Peyer's patch (tissue), 4 donors: ENCODE measurements around the gene C1QC. TPM values are rescaled to one million over a fixed set of nuclear protein-coding genes. Genes with fewer than 3 reads are reported as not detected.

ENCODE experiments used
- DNase-seq, 3 donors: peaks; one replicate each; pipeline ENCODE4 v3.0.0-alpha.2; 2017 to 2019
- H3K27ac ChIP-seq, 4 donors: fragments of 200-600 bp; sonication (generic); one replicate each; pipeline ENCODE4 v1.5.1; 2016 to 2019
- H3K27me3 ChIP-seq, 2 donors: fragments of 200-600 bp; sonication (generic); one replicate each; pipeline ENCODE4 v1.5.1; 2019
- H3K36me3 ChIP-seq, 3 donors: fragments of 200-600 bp; sonication (generic); one replicate each; pipeline ENCODE4 v1.5.1; 2016 to 2019
- H3K4me1 ChIP-seq, 4 donors: fragments of 200-600 bp; sonication (generic); one replicate each; pipeline ENCODE4 v1.5.1; 2016 to 2019
- H3K4me3 ChIP-seq, 4 donors: fragments of 200-600 bp; sonication (generic); 1 replicate in 3 of 4; 2 replicates in 1 of 4; pipeline ENCODE4 v1.5.1; 2016 to 2019; ENCODE audit warnings: mild to moderate bottlenecking in 1 of 4
- H3K9me3 ChIP-seq, 4 donors: fragments of 200-600 bp; sonication (generic); one replicate each; pipeline ENCODE4 v1.5.1; 2016 to 2019; ENCODE audit warnings: mild to moderate bottlenecking in 1 of 4
- CTCF ChIP-seq, 6 experiments: fragments of 450-650 bp in 4 of 6; fragments of 200-600 bp in 2 of 6; sonication (generic) in 1 of 6; IDR thresholded peaks; one replicate each; pipeline ENCODE4 v1.5.1; 2017 to 2019; ENCODE audit warnings: antibody characterized with exemption in 6 of 6, mild to moderate bottlenecking in 3 of 6, moderate library complexity in 1 of 6
- POLR2A ChIP-seq, 2 donors: fragments of 450-650 bp; IDR thresholded peaks; one replicate each; pipeline ENCODE4 v1.5.1; 2017; ENCODE audit warnings: antibody characterized with exemption in 2 of 2, mild to moderate bottlenecking in 2 of 2, moderate library complexity in 2 of 2
- total RNA-seq, 4 donors: library from RNA; depleted of rRNA; stranded (reverse); fragments of >200 nt; gene quantifications; one replicate each; pipeline ENCODE4 v1.1.0, GENCODE V29; 2016

Gene C1QC
- total RNA-seq, 4 donors from 2014 or later, result 30.1 to 85.0 (median 50.0) TPM

GRCh38 chr1:22658385-22659163 lies 15.1 kb downstream of the C1QC start:
- Histone ChIP-seq H3K9me3 (no peaks in the 10 kb centered on the region), H3K4me1 (no peaks in the 10 kb centered on the region), H3K36me3 (no peaks in the 10 kb centered on the region), H3K4me3 (no peak overlapping the region), H3K27me3 (no peaks in the 10 kb centered on the region), H3K27ac (no peak overlapping the region)
- no peak for DNase-seq
- TF ChIP-seq POLR2A (IDR thresholded peaks at IDR 0.05), result no peak
- TF ChIP-seq CTCF (IDR thresholded peaks at IDR 0.05), result no peak

GRCh38 chr1:22660716-22661241 lies 17.3 kb downstream of the C1QC start:
- no peaks in the 10 kb centered on the region for H3K36me3 ChIP-seq
- no peak for TF ChIP-seq CTCF (IDR thresholded peaks at IDR 0.05)
- no peak for TF ChIP-seq POLR2A (IDR thresholded peaks at IDR 0.05)
- no peak for DNase-seq
- no peaks in the 10 kb centered on the region for H3K9me3 ChIP-seq
- H3K4me3 ChIP-seq, result no peak overlapping the region
- H3K27me3 ChIP-seq, result no peaks in the 10 kb centered on the region
- no peaks in the 10 kb centered on the region for H3K4me1 ChIP-seq
- H3K27ac ChIP-seq, result no peak overlapping the region

- H3K9me3 ChIP-seq, result no peaks in the 10 kb centered on the region
- no peak overlapping the region for H3K27ac ChIP-seq
- TF ChIP-seq POLR2A (IDR thresholded peaks at IDR 0.05), result no peak
- TF ChIP-seq CTCF (IDR thresholded peaks at IDR 0.05), result no peak
- no peak for DNase-seq
- no peak overlapping the region for H3K4me3 ChIP-seq
- no peaks in the 10 kb centered on the region for H3K36me3 ChIP-seq
- no peaks in the 10 kb centered on the region for H3K4me1 ChIP-seq
- H3K27me3 ChIP-seq, result no peaks in the 10 kb centered on the region
These were observed 18.4 kb downstream of the C1QC start for GRCh38 chr1:22661880-22662279.

GRCh38 chr1:22662318-22662717 lies 18.9 kb downstream of the C1QC start:
- no peak for TF ChIP-seq POLR2A (IDR thresholded peaks at IDR 0.05)
- TF ChIP-seq CTCF (IDR thresholded peaks at IDR 0.05), result no peak
- Histone ChIP-seq H3K4me3 (no peak overlapping the region), H3K9me3 (no peaks in the 10 kb centered on the region), H3K27me3 (no peaks in the 10 kb centered on the region), H3K4me1 (no peaks in the 10 kb centered on the region), H3K36me3 (no peaks in the 10 kb centered on the region), H3K27ac (no peak overlapping the region)
- no peak for DNase-seq

- TF ChIP-seq CTCF (IDR thresholded peaks at IDR 0.05) (no peak), POLR2A (IDR thresholded peaks at IDR 0.05) (no peak)
- no peaks in the 10 kb centered on the region for H3K9me3 ChIP-seq
- no peaks in the 10 kb centered on the region for H3K27me3 ChIP-seq
- no peak for DNase-seq
- H3K4me3 ChIP-seq, result no peak overlapping the region
- H3K27ac ChIP-seq, result no peak overlapping the region
- H3K36me3 ChIP-seq, result no peaks in the 10 kb centered on the region
- H3K4me1 ChIP-seq, result no peaks in the 10 kb centered on the region
These were observed 19.6 kb downstream of the C1QC start for GRCh38 chr1:22662986-22663408.
